Tibial artery (tissue), 4 donors: Measurements from ENCODE around the gene CC2D2A.
A peak's percentile ranks its signal among the peaks of the same experiment; 100 is the strongest.

Source experiments
- DNase-seq, 2 donors: peaks; one replicate each; pipeline ENCODE4 v3.0.0-alpha.2; 2019
- H3K27ac ChIP-seq, 2 donors: fragments of 200-600 bp; sonication (generic) in 1 of 2; 1 replicate in 1 of 2; 2 replicates in 1 of 2; pipeline ENCODE4 v1.5.1; 2018 to 2019; ENCODE audit warnings: mild to moderate bottlenecking in 1 of 2
- H3K27me3 ChIP-seq, 2 donors: fragments of 200-600 bp; sonication (generic) in 1 of 2; one replicate each; pipeline versions ENCODE4 v1.5.1 to v1.6.0; 2016 to 2019
- H3K36me3 ChIP-seq, 3 donors: fragments of 200-600 bp; sonication (generic) in 2 of 3; one replicate each; pipeline ENCODE4 v1.5.1; 2016 to 2019; ENCODE audit warnings: mild to moderate bottlenecking in 2 of 3
- H3K4me1 ChIP-seq, 4 donors: fragments of 200-600 bp; sonication (generic) in 2 of 4; 1 replicate in 3 of 4; 2 replicates in 1 of 4; pipeline ENCODE4 v1.5.1; 2016 to 2019
- H3K4me3 ChIP-seq, 2 donors: fragments of 200-600 bp; sonication (generic) in 1 of 2; 1 replicate in 1 of 2; 2 replicates in 1 of 2; pipeline ENCODE4 v1.5.1; 2018 to 2019; ENCODE audit warnings: mild to moderate bottlenecking in 2 of 2
- H3K9me3 ChIP-seq, 3 donors: fragments of 200-600 bp; sonication (generic) in 1 of 3; one replicate each; pipeline ENCODE4 v1.5.1; 2016 to 2019
- CTCF ChIP-seq, 2 experiments: fragments of 200-600 bp in 1 of 2; fragments of 450-650 bp in 1 of 2; IDR thresholded peaks; one replicate each; pipeline ENCODE4 v1.5.1; 2017 to 2019; ENCODE audit warnings: antibody characterized with exemption in 2 of 2, mild to moderate bottlenecking in 1 of 2, moderate library complexity in 1 of 2
- intact Hi-C: fragments of 100-400 bp; cut with DNase I; formaldehyde crosslinking; loops from one replicate; pipeline ENCODE4 v1.15.0; 2023; ENCODE audit warnings: low total_unique reads

Gene CC2D2A

GRCh38 chr4:15489551-15489950 lies 19.9 kb downstream of the CC2D2A start:
- H3K27ac ChIP-seq: peak overlapping the region in 1 of 2 donors; percentile 2
- intact Hi-C loops: no loop called here
- H3K27me3 ChIP-seq: no peaks in the 10 kb centered on the region
- peaks cover 0 to 7% (median 2%) of the 10 kb centered on the region in 4 donors for H3K4me1 ChIP-seq
- H3K4me3 ChIP-seq: no peak overlapping the region
- no peak for TF ChIP-seq CTCF (IDR thresholded peaks at IDR 0.05)
- no peak for DNase-seq
- H3K9me3 ChIP-seq: peaks cover 0 to 32% (median 0%) of the 10 kb centered on the region in 3 donors
- peaks cover 18 to 31% (median 24%) of the 10 kb centered on the region in 3 donors for H3K36me3 ChIP-seq

- H3K36me3 ChIP-seq: peaks cover 11 to 23% (median 13%) of the 10 kb centered on the region in 3 donors
- TF ChIP-seq CTCF (IDR thresholded peaks at IDR 0.05): no peak
- no peak overlapping the region for H3K27ac ChIP-seq
- H3K4me1 ChIP-seq: peaks cover 0 to 19% (median 2%) of the 10 kb centered on the region in 4 donors
- intact Hi-C loops: no loop called here
- no peaks in the 10 kb centered on the region for H3K27me3 ChIP-seq
- no peak overlapping the region for H3K4me3 ChIP-seq
- no peak for DNase-seq
- peaks cover 0 to 6% (median 0%) of the 10 kb centered on the region in 3 donors for H3K9me3 ChIP-seq
Measured at GRCh38 chr4:15493411-15493810, 23.7 kb downstream of the CC2D2A start.

- no peak for TF ChIP-seq CTCF (IDR thresholded peaks at IDR 0.05)
- intact Hi-C loops: no loop called here
- H3K4me1 ChIP-seq: peaks cover 0 to 14% (median 2%) of the 10 kb centered on the region in 4 donors
Measured at GRCh38 chr4:15495621-15496020, 25.9 kb downstream of the CC2D2A start.

GRCh38 chr4:15498356-15498755 lies 28.7 kb downstream of the CC2D2A start:
- peaks cover 6 to 24% (median 9%) of the 10 kb centered on the region in 3 donors for H3K36me3 ChIP-seq
- H3K4me3 ChIP-seq: no peak overlapping the region
- no peak for TF ChIP-seq CTCF (IDR thresholded peaks at IDR 0.05)
- no peaks in the 10 kb centered on the region for H3K27me3 ChIP-seq
- H3K9me3 ChIP-seq: no peaks in the 10 kb centered on the region
- H3K27ac ChIP-seq: no peak overlapping the region
- H3K4me1 ChIP-seq: peaks cover 0 to 16% (median 2%) of the 10 kb centered on the region in 4 donors
- intact Hi-C loops: no loop called here
- DNase-seq: no peak

More at GRCh38 chr4:15495621-15496020, 25.9 kb downstream of the CC2D2A start:
- H3K27me3 ChIP-seq: no peaks in the 10 kb centered on the region
- no peak overlapping the region for H3K27ac ChIP-seq
- H3K36me3 ChIP-seq: peaks cover 6 to 15% (median 6%) of the 10 kb centered on the region in 3 donors
- no peak for DNase-seq
- no peaks in the 10 kb centered on the region for H3K9me3 ChIP-seq
- H3K4me3 ChIP-seq: no peak overlapping the region

- Histone ChIP-seq H3K36me3 (peaks cover 6 to 26% (median 13%) of the 10 kb centered on the region in 3 donors), H3K4me1 (peaks cover 0 to 28% (median 0%) of the 10 kb centered on the region in 4 donors), H3K27me3 (no peaks in the 10 kb centered on the region), H3K27ac (no peak overlapping the region), H3K4me3 (no peak overlapping the region), H3K9me3 (no peaks in the 10 kb centered on the region)
- no peak for DNase-seq
- TF ChIP-seq CTCF (IDR thresholded peaks at IDR 0.05): no peak
- intact Hi-C loops: no loop called here
Measured at GRCh38 chr4:15500701-15501100, 31.0 kb downstream of the CC2D2A start.

GRCh38 chr4:15501941-15502340 lies 32.3 kb downstream of the CC2D2A start:
- TF ChIP-seq CTCF (IDR thresholded peaks at IDR 0.05): no peak
- H3K4me3 ChIP-seq: no peak overlapping the region
- H3K9me3 ChIP-seq: no peaks in the 10 kb centered on the region
- H3K4me1 ChIP-seq: peaks cover 0 to 29% (median 0%) of the 10 kb centered on the region in 4 donors
- H3K27ac ChIP-seq: no peak overlapping the region
- H3K27me3 ChIP-seq: no peaks in the 10 kb centered on the region
- intact Hi-C loops: no loop called here
- H3K36me3 ChIP-seq: peaks cover under 1 to 23% (median 10%) of the 10 kb centered on the region in 3 donors
- DNase-seq: no peak
